Neural progenitor cell (in vitro differentiated cells): ENCODE results near the gene MRNIP.

Source experiments
- EZH2 ChIP-seq: fragments of 200-600 bp; sonication (generic); IDR thresholded peaks from 2 replicates; pipeline ENCODE4 v1.6.1; 2017; ENCODE audit warnings: antibody characterized with exemption, mild to moderate bottlenecking, moderate library complexity
- EZH2phosphoT487 ChIP-seq: fragments of 200-600 bp; sonication (generic); IDR thresholded peaks from 2 replicates; pipeline ENCODE4 v1.6.1; 2017; ENCODE audit warnings: antibody characterized with exemption
- TF ChIP-seq, protein P1 (sequence below): fragments of 200-600 bp; sonication (generic); IDR thresholded peaks from 2 replicates; pipeline ENCODE4 v1.5.1; 2017; ENCODE audit warnings: antibody characterized with exemption, mild to moderate bottlenecking

DNA sequence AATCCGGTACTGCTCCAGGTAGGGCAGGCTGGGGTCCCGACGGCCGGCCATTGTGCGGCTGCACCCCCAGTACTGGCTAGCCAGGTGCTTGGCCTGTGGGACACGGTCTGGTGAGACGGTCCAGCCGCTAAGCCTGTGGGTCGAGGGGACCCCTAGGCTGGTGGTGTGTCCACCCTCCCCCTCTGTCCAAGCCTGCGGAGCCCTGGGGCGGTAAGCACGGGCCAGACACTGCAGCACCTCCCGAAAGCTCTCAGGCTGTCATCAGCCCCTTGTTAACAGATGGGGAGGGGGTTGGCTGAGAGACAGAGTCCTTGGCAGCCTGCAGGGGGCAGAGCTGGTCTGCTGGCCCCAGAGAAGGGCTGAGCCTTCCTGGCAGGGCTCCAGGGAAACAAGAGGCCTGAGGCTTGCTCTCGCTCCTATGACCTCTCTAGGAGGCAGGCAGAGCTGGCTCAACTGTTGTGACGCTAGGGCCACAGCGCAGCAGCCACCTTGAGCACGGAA is 11.8 kb upstream of the MRNIP start:
- TF ChIP-seq, protein P1, sequence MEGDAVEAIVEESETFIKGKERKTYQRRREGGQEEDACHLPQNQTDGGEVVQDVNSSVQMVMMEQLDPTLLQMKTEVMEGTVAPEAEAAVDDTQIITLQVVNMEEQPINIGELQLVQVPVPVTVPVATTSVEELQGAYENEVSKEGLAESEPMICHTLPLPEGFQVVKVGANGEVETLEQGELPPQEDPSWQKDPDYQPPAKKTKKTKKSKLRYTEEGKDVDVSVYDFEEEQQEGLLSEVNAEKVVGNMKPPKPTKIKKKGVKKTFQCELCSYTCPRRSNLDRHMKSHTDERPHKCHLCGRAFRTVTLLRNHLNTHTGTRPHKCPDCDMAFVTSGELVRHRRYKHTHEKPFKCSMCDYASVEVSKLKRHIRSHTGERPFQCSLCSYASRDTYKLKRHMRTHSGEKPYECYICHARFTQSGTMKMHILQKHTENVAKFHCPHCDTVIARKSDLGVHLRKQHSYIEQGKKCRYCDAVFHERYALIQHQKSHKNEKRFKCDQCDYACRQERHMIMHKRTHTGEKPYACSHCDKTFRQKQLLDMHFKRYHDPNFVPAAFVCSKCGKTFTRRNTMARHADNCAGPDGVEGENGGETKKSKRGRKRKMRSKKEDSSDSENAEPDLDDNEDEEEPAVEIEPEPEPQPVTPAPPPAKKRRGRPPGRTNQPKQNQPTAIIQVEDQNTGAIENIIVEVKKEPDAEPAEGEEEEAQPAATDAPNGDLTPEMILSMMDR: peak; percentile 64
- no peak for TF ChIP-seq EZH2phosphoT487
- no peak for TF ChIP-seq EZH2
